ENCODE measurements around the gene GNAI3. TPM values are rescaled to one million over a fixed set of nuclear protein-coding genes. Genes with fewer than 3 reads are reported as not detected.

GNAI3 gene
- polyA plus RNA-seq, 3 donors = 3.0 to 14.2 (median 10.4) TPM

DNA sequence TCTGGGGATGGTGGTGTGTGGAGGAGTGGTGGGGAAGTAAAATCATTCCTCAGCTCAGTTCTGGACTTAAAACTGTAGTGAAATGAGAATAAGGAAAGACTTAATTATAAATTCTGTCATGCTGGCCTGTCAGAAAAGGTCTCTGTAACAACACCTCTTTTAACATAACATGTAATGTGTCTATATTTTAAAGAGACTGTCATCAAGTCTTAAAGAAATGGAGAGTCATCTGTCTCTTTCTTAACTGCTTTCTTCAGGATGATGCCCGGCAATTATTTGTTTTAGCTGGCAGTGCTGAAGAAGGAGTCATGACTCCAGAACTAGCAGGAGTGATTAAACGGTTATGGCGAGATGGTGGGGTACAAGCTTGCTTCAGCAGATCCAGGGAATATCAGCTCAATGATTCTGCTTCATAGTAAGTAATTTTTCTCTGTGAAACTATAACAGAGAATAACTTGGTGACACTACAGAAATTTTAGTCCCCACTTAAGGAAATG lies 30.6 kb downstream of the GNAI3 start:
- Histone ChIP-seq H3K9ac (ENCODE audit: insufficient read depth, low read length, poor library complexity, severe bottlenecking) (no peak overlapping the region), H3K79me2 (ENCODE audit: insufficient read depth, low read length) (peaks cover 63% of the 10 kb centered on the region), H2AFZ (ENCODE audit: insufficient read depth, low read depth, low read length, poor library complexity, severe bottlenecking) (no peak overlapping the region), H3K27ac (ENCODE audit: low read depth in 1 of 2, low read length in 2 of 2) (peak overlapping the region in 1 of 2 donors; percentile 28), H3K4me1 (ENCODE audit: control insufficient read depth in 1 of 2, insufficient read depth in 2 of 2, low read length in 2 of 2) (peaks cover 13 to 16% of the 10 kb centered on the region in 2 donors), H3K9me3 (replicated peaks in 1 of 2; ENCODE audit: control insufficient read depth in 1 of 2, insufficient read depth in 1 of 2, low read length in 2 of 2) (no peaks in the 10 kb centered on the region), H3K36me3 (replicated peaks in 1 of 2; ENCODE audit: control insufficient read depth in 1 of 2, insufficient read depth in 2 of 2, low read length in 2 of 2) (peaks cover 59 to 85% of the 10 kb centered on the region in 2 donors), H3K4me3 (replicated peaks in 1 of 3; ENCODE audit: low read depth in 2 of 3, low read length in 3 of 3) (no peak overlapping the region), H4K20me1 (ENCODE audit: insufficient read depth, low read length) (peaks cover 78% of the 10 kb centered on the region), H3K27me3 (ENCODE audit: control insufficient read depth in 2 of 2, insufficient read depth in 2 of 2, low read length in 2 of 2) (no peaks in the 10 kb centered on the region), H3K4me2 (replicated peaks; ENCODE audit: extremely low read depth, low read length, poor library complexity, severe bottlenecking) (no peak overlapping the region)
- TF ChIP-seq CTCF (IDR thresholded peaks at IDR 0.05) = no peak
- WGBS (ENCODE audit: insufficient coverage) = no CpG with 5 or more reads among the region's 3 CpGs
- intact Hi-C loops (cut with micrococcal nuclease) = no loop called here
- Mint-ChIP-seq H3K9me3 (peaks cover 0 to 1% (median 0%) of the 10 kb centered on the region in 7 donors), H3K27me3 (ENCODE audit: low read depth in 3 of 3) (peaks cover 0 to 1% (median 0%) of the 10 kb centered on the region in 3 donors), H3K36me3 (peaks cover 57 to 92% of the 10 kb centered on the region in 2 donors), H3K27ac (peak overlapping the region in 4 of 7 donors; percentile 40 to 71 (median 52)), H3K4me1 (peaks cover 13% of the 10 kb centered on the region), H3K4me3 (no peak overlapping the region)
- no peak for DNase-seq

- no peak overlapping the region for H3K4me3 Mint-ChIP-seq
- Histone ChIP-seq H3K27ac (ENCODE audit: low read depth in 1 of 2, low read length in 2 of 2) (no peak overlapping the region), H3K27me3 (ENCODE audit: control insufficient read depth in 2 of 2, insufficient read depth in 2 of 2, low read length in 2 of 2) (no peaks in the 10 kb centered on the region), H3K9ac (ENCODE audit: insufficient read depth, low read length, poor library complexity, severe bottlenecking) (no peak overlapping the region), H3K4me2 (replicated peaks; ENCODE audit: extremely low read depth, low read length, poor library complexity, severe bottlenecking) (no peak overlapping the region), H4K20me1 (ENCODE audit: insufficient read depth, low read length) (peaks cover 78% of the 10 kb centered on the region), H3K9me3 (replicated peaks in 1 of 2; ENCODE audit: control insufficient read depth in 1 of 2, insufficient read depth in 1 of 2, low read length in 2 of 2) (no peaks in the 10 kb centered on the region), H3K4me1 (ENCODE audit: control insufficient read depth in 1 of 2, insufficient read depth in 2 of 2, low read length in 2 of 2) (peaks cover 8 to 11% of the 10 kb centered on the region in 2 donors), H2AFZ (ENCODE audit: insufficient read depth, low read depth, low read length, poor library complexity, severe bottlenecking) (no peak overlapping the region), H3K36me3 (replicated peaks in 1 of 2; ENCODE audit: control insufficient read depth in 1 of 2, insufficient read depth in 2 of 2, low read length in 2 of 2) (peaks cover 64 to 90% of the 10 kb centered on the region in 2 donors), H3K4me3 (replicated peaks in 1 of 3; ENCODE audit: low read depth in 2 of 3, low read length in 3 of 3) (no peak overlapping the region), H3K79me2 (ENCODE audit: insufficient read depth, low read length) (peaks cover 60% of the 10 kb centered on the region)
- peaks cover 8% of the 10 kb centered on the region for H3K4me1 Mint-ChIP-seq
- H3K36me3 Mint-ChIP-seq = peaks cover 61 to 96% of the 10 kb centered on the region in 2 donors
- no peak for TF ChIP-seq CTCF (IDR thresholded peaks at IDR 0.05)
- peak overlapping the region in 1 of 7 donors; percentile 69 for H3K27ac Mint-ChIP-seq
- DNase-seq = no peak
- 100% methylated on average over 1 of the region's 1 CpG for WGBS (ENCODE audit: insufficient coverage)
- intact Hi-C loops (cut with micrococcal nuclease) = no loop called here
- peaks cover 0 to 1% (median 0%) of the 10 kb centered on the region in 7 donors for H3K9me3 Mint-ChIP-seq
- H3K27me3 Mint-ChIP-seq (ENCODE audit: low read depth in 3 of 3) = peaks cover 0 to 1% (median 0%) of the 10 kb centered on the region in 3 donors
Measured at GRCh38 chr1:109579491-109579890, 31.1 kb downstream of the GNAI3 start.
